NCI-H1048 (cell line): ENCODE data around the gene NFATC2IP.
"Not testable (repeated sequence)": the region's sequence is repeated elsewhere in the genome, so short reads cannot be mapped to it uniquely, and the experiment has no call there.

ENCODE experiments used
- DNase-seq: peaks from one replicate; lab custom pipeline; 2025; lab: John Stamatoyannopoulos, UW

Gene NFATC2IP

DNA sequence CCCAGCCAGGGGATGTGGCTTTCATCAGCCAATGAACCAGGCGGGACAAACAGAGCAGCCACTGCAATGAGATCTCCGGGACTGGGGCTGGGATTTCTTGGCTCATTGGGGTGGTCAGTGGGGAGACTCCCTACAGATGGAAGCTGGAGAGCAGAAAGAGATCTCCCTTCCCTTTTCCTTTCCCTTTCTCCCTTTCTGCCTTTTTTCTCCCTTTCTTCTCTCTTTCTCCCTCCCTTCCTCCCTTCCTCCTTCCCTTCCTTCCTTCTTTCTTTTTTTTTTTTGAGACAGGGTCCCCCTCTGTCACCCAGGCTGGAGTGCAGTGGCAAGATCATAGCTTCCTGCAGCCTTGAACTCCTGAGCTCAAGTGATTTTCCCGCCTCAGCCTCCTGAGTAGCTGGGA is 48.1 kb downstream of the NFATC2IP start:
- no peak for DNase-seq

DNA sequence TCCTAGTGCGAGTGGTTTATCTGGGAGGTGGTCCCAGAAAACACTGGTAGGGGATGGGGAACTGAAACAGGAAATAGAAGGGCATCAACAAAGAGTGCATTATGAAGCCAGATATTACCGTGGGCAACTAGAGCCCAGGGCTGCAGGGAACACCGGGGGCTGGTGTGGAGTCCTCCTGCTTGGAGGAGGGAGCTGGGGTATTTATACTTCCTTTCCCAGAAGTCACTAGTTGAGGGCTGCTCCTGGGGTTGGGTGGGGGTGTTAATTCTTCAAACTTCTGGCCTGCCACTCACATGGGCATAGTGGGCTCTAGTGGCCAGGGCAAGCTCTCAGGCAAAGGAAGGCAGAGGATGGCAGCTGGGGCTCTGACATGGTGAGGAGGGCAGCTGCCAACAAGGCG is 48.8 kb downstream of the NFATC2IP start:
- no peak for DNase-seq

- no peak for DNase-seq
Measured at GRCh38 chr16:29000019-29000418, 49.3 kb downstream of the NFATC2IP start.

DNA sequence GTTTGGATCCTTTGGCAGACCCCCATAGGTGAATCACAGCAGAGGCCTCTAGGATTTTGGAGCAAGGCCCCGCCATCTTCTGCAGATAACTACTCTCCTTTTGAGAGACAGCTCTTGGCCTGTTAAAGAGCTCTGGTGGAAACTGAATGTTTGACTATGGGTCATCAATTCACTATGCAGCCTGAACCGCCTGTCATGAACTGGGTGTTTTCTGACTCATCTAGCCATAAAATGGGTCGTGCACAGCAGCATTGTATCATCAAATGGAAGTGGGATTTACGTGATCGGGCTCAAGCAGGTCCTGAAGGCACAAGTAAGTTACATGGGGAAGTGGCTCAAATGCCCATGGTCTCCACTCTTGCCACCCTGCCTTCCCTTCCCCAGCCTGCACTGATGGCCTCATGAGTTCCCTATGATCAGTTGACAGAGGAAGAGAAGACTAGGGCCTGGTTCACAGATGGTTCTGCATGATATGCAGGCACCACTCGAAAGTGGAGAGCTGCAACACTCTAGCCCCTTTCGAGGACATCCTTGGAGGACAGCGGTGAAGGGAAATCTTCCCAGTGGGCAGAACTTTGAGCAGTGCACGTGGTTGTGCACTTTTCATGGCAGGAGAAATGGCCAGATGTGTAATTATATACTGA is 53.9 kb downstream of the NFATC2IP start:
- DNase-seq, result not testable (repeated sequence)

DNA sequence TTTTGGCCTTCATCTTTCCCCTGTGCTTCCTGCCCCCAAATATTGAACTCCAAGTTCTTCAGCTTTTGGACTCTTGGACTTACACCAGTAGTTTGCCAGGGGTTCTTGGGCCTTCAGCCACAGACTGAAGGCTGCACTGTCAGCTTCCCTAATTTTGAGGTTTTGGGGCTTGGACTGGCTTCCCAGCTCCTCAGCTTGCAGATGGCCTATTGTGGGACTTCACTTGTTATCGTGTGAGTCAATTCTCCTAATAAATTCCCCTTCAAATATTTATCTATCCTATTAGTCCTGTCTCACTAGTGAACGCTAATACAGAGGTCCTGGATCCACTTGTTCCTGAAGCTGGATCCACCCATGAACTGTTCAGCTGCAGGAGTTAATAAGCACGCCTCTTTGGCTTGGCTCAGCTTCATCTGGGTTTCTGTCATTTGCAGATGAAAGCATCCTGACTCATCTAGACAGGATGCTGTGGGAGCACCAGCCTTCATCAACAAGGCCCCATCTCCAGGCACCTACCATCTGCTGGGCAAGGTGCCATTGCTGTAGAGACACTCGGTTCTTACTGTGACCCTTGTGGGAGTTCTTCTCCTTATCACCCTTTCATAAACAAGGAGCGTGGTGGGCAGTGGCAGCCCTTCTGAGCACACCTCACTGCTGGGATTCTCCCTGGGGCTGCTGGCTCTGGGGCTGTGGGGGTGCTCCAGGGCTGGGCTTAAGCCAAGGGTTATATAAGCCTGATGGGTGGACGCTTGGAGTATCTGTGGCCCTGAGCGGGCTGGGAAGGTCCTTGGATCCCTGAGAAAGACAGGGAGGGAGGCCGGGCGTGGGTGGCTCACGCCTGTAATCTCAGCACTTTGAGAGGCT is 57.2 kb downstream of the NFATC2IP start:
- no peak for DNase-seq

DNA sequence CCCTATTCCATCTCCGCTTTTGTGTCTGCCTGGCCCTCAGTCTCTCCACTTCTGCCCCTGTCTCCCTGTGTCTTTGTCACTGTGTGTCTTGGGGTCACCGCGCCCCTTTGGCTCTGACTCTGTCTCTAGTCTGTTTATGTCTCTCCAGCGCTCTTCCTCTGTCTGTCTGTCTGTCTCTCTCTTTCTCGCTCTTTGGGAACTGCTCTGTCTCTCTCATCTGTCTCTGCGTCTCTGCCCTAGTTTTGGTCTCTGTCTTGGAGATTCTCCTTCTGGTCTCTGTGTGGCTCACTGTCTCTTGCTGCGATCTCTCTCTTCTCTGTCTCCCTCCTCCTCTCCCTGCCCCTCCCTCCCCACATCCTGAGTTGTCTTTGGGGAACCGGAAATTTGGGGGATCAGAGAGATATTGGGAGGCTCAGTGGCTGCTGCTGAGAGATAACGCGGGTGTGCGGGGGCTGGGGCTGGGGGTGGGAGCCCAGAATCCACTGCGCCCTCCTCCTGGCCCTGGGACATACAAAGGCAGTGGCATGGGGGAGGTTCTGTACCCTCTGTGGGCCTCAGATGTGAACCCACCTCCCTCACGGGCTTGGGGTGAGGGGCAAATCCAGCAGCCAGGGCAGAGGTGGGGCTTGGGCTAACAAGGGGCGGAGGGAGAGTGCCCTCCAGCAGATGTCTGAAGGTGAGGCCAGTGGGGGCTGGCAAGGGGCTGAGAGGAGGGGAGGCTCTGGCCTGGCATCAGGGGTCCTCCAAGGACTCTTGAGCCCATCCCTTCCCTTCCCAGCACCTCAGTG is 58.5 kb downstream of the NFATC2IP start:
- DNase-seq, result no peak

DNA sequence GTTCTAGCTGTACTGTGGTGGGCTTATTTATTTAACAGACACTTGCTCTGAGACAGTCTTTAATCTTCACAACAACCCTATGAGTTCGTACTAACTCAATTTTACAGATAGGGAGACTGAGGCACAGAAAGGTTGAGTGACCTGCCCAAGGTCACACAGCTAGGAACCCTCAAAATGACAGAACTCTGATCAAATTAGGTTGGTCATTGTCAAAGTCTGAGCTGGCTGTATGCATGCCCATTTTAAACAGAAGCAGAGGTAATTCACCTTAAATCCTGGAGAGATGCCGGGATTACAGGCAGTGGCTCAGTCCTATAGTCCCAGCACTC is 59.1 kb downstream of the NFATC2IP start:
- DNase-seq, result no peak

DNA sequence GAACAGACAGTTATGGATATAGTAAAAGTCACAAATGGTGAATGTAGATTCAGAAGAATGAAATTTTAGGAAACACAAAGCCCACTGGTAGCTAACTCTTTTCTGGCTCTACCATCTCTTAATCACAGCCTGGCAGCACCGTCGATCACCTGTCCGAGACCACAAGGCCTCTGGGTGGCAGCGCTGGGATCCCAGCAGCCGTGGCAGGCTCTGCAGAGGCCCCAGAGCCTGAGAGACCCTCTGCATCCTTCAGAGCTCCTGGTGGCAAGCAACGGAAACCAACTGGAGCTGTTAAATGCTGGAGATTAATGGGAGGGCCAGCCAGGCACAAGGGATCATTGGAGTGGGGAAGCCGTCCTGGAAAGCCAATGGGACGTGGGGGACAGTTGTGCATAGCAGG is 60.4 kb downstream of the NFATC2IP start:
- DNase-seq, result no peak

- DNase-seq, result no peak
Measured at GRCh38 chr16:29011851-29012250, 61.1 kb downstream of the NFATC2IP start.

- no peak for DNase-seq
Measured at GRCh38 chr16:29012913-29013553, 62.3 kb downstream of the NFATC2IP start.

DNA sequence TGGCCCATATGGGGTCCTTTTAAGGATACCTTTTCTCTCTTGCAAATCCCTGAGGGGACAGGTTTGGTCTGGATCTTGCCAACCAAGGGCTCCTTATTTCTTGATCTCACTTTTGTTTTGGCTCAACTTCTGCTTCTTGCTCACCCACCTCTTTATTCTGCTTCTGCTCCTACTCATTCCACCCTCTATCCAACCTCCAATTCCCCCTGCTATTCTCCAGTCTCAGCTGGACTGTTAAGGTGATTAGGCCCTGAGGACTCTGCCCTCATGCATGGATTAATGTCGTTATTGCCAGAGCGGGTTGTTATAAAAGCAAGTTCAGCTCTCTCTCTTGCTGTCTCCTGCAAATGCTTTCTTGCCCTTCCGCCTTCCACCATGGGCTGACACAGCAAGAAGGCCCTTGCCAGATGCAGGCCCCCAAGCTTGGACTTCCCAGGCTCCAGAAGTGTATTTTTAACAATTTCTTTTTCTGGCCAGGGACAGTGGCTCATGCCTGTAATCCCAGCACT is 63.9 kb downstream of the NFATC2IP start:
- no peak for DNase-seq
